Activated T-helper 1 cell treated with anti-CD3 and anti-CD28 coated beads, Interleukin-12 subunit alpha, Interleukin-12 subunit beta, Interleukin-2, Interleukin-4 antibody, amounts not matched to agents 30 ng/mL and 10 ng/mL and 1 ng/mL, durations not matched to agents 14 hours and 24 hours and 36 hours (primary cell): ENCODE data around the gene JPT2. TPM values are rescaled to one million over a fixed set of nuclear protein-coding genes. Genes with fewer than 3 reads are reported as not detected.

Experiments
- DNase-seq: peaks from one replicate; pipeline ENCODE4 v3.0.0; 2021; ENCODE audit warnings: low spot score
- H3K27ac Mint-ChIP-seq: one replicate; pipeline ENCODE4 v1.8.0; 2021; ENCODE audit warnings: mild to moderate bottlenecking, mixed read lengths
- H3K27me3 Mint-ChIP-seq: one replicate; pipeline ENCODE4 v1.8.0; 2022; ENCODE audit warnings: mild to moderate bottlenecking, moderate library complexity, mixed read lengths; ENCODE audit not compliant: insufficient read depth
- H3K36me3 Mint-ChIP-seq: one replicate; pipeline ENCODE4 v1.8.0; 2021; ENCODE audit warnings: low read depth, mixed read lengths
- H3K4me1 Mint-ChIP-seq: one replicate; pipeline ENCODE4 v1.8.0; 2021; ENCODE audit warnings: low read depth, mixed read lengths
- H3K4me3 Mint-ChIP-seq: one replicate; pipeline ENCODE4 v1.8.0; 2021; ENCODE audit warnings: mild to moderate bottlenecking, moderate library complexity, mixed read lengths
- H3K9me3 Mint-ChIP-seq: one replicate; pipeline ENCODE4 v1.8.0; 2021; ENCODE audit warnings: mixed read lengths
- intact Hi-C: fragments of 100-400 bp; cut with micrococcal nuclease; formaldehyde crosslinking; loops from one replicate; pipeline ENCODE4 v1.15.1; 2024
- total RNA-seq: library from RNA; stranded (reverse); gene quantifications from 2 replicates; pipeline ENCODE4 v1.2.3, GENCODE V29; 2022

Gene JPT2
- total RNA-seq, 1 donor from 2014 or later, result 106 TPM

GRCh38 chr16:1669698-1670097 lies 8.4 kb upstream of the JPT2 start:
- Mint-ChIP-seq H3K36me3 (peaks cover 37% of the 10 kb centered on the region), H3K4me3 (no peak overlapping the region), H3K27ac (no peak overlapping the region), H3K9me3 (no peaks in the 10 kb centered on the region), H3K27me3 (no peaks in the 10 kb centered on the region), H3K4me1 (no peaks in the 10 kb centered on the region)
- no peak for DNase-seq
- intact Hi-C loops, result no loop called here

- DNase-seq, result no peak
- Mint-ChIP-seq H3K27me3 (no peaks in the 10 kb centered on the region), H3K36me3 (peaks cover 38% of the 10 kb centered on the region), H3K4me1 (no peaks in the 10 kb centered on the region), H3K4me3 (no peak overlapping the region), H3K27ac (no peak overlapping the region), H3K9me3 (no peaks in the 10 kb centered on the region)
- intact Hi-C loops, result no loop called here
Observed at GRCh38 chr16:1670371-1670770, 7.7 kb upstream of the JPT2 start.

GRCh38 chr16:1670866-1671265 lies 7.2 kb upstream of the JPT2 start:
- H3K27ac Mint-ChIP-seq, result no peak overlapping the region
- H3K4me3 Mint-ChIP-seq, result no peak overlapping the region
- H3K4me1 Mint-ChIP-seq, result no peaks in the 10 kb centered on the region
- DNase-seq, result no peak
- H3K36me3 Mint-ChIP-seq, result peaks cover 43% of the 10 kb centered on the region
- no peaks in the 10 kb centered on the region for H3K9me3 Mint-ChIP-seq
- H3K27me3 Mint-ChIP-seq, result no peaks in the 10 kb centered on the region
- intact Hi-C loops, result no loop called here

- H3K4me3 Mint-ChIP-seq, result no peak overlapping the region
- intact Hi-C loops, result no loop called here
- peaks cover 44% of the 10 kb centered on the region for H3K36me3 Mint-ChIP-seq
- peaks cover 8% of the 10 kb centered on the region for H3K4me1 Mint-ChIP-seq
- H3K9me3 Mint-ChIP-seq, result no peaks in the 10 kb centered on the region
- DNase-seq, result no peak
- no peaks in the 10 kb centered on the region for H3K27me3 Mint-ChIP-seq
- H3K27ac Mint-ChIP-seq, result no peak overlapping the region
Observed at GRCh38 chr16:1673424-1674151, 4.5 kb upstream of the JPT2 start.

GRCh38 chr16:1674306-1674705 lies 3.8 kb upstream of the JPT2 start:
- DNase-seq, result no peak
- Mint-ChIP-seq H3K4me1 (peaks cover 14% of the 10 kb centered on the region), H3K9me3 (no peaks in the 10 kb centered on the region), H3K27ac (no peak overlapping the region), H3K4me3 (no peak overlapping the region), H3K27me3 (no peaks in the 10 kb centered on the region), H3K36me3 (peaks cover 42% of the 10 kb centered on the region)
- intact Hi-C loops, result no loop called here

GRCh38 chr16:1674751-1675664 lies 3.1 kb upstream of the JPT2 start:
- Mint-ChIP-seq H3K27me3 (no peaks in the 10 kb centered on the region), H3K9me3 (no peaks in the 10 kb centered on the region), H3K27ac (no peak overlapping the region), H3K4me3 (no peak overlapping the region), H3K4me1 (peaks cover 15% of the 10 kb centered on the region), H3K36me3 (peaks cover 40% of the 10 kb centered on the region)
- no peak for DNase-seq
- intact Hi-C loops, result no loop called here

GRCh38 chr16:1676661-1677060 lies 1.4 kb upstream of the JPT2 start:
- intact Hi-C loops, result no loop called here
- peak overlapping the region; percentile 70 for H3K4me3 Mint-ChIP-seq
- H3K27me3 Mint-ChIP-seq, result no peaks in the 10 kb centered on the region
- H3K27ac Mint-ChIP-seq, result no peak overlapping the region
- DNase-seq, result no peak
- H3K4me1 Mint-ChIP-seq, result peaks cover 30% of the 10 kb centered on the region
- peaks cover 30% of the 10 kb centered on the region for H3K36me3 Mint-ChIP-seq
- H3K9me3 Mint-ChIP-seq, result no peaks in the 10 kb centered on the region

GRCh38 chr16:1677339-1677738 lies 740 bp upstream of the JPT2 start:
- no peak for DNase-seq
- no peaks in the 10 kb centered on the region for H3K9me3 Mint-ChIP-seq
- H3K27me3 Mint-ChIP-seq, result no peaks in the 10 kb centered on the region
- H3K36me3 Mint-ChIP-seq, result peaks cover 25% of the 10 kb centered on the region
- peak overlapping the region; percentile 75 for H3K27ac Mint-ChIP-seq
- intact Hi-C loops, result no loop called here
- peak overlapping the region; percentile 70 for H3K4me3 Mint-ChIP-seq
- H3K4me1 Mint-ChIP-seq, result peaks cover 32% of the 10 kb centered on the region

- H3K27ac Mint-ChIP-seq, result peak overlapping the region; percentile 91
- intact Hi-C loops, result loop anchor here (1.0 to 2.0 kb wide), 4 partner anchors 28 to 95 kb away; partner anchors contain the start of genes CRAMP1, IFT140, MAPK8IP3 and MRPS34
- peak; percentile 44 for DNase-seq
- H3K4me1 Mint-ChIP-seq, result peaks cover 35% of the 10 kb centered on the region
- H3K9me3 Mint-ChIP-seq, result no peaks in the 10 kb centered on the region
- peaks cover 20% of the 10 kb centered on the region for H3K36me3 Mint-ChIP-seq
- H3K27me3 Mint-ChIP-seq, result no peaks in the 10 kb centered on the region
- peak overlapping the region; percentile 92 for H3K4me3 Mint-ChIP-seq
Observed at GRCh38 chr16:1678500-1679098, 520 bp downstream of the JPT2 start.

- peaks cover 38% of the 10 kb centered on the region for H3K4me1 Mint-ChIP-seq
- no peak for DNase-seq
- H3K4me3 Mint-ChIP-seq, result peak overlapping the region; percentile 61
- peaks cover 22% of the 10 kb centered on the region for H3K36me3 Mint-ChIP-seq
- no peaks in the 10 kb centered on the region for H3K9me3 Mint-ChIP-seq
- H3K27me3 Mint-ChIP-seq, result no peaks in the 10 kb centered on the region
- peak overlapping the region; percentile 35 for H3K27ac Mint-ChIP-seq
- intact Hi-C loops, result no loop called here
Observed at GRCh38 chr16:1680361-1680760, 2.3 kb downstream of the JPT2 start.

- peak overlapping the region; percentile 61 for H3K4me3 Mint-ChIP-seq
- H3K36me3 Mint-ChIP-seq, result peaks cover 20% of the 10 kb centered on the region
- H3K4me1 Mint-ChIP-seq, result peaks cover 38% of the 10 kb centered on the region
- intact Hi-C loops, result no loop called here
- peak overlapping the region; percentile 35 for H3K27ac Mint-ChIP-seq
- no peaks in the 10 kb centered on the region for H3K9me3 Mint-ChIP-seq
- no peak for DNase-seq
- H3K27me3 Mint-ChIP-seq, result no peaks in the 10 kb centered on the region
Observed at GRCh38 chr16:1681032-1681431, 3.0 kb downstream of the JPT2 start.

GRCh38 chr16:1687427-1688316 lies 9.6 kb downstream of the JPT2 start:
- no peaks in the 10 kb centered on the region for H3K9me3 Mint-ChIP-seq
- no peak overlapping the region for H3K27ac Mint-ChIP-seq
- H3K27me3 Mint-ChIP-seq, result no peaks in the 10 kb centered on the region
- peaks cover 35% of the 10 kb centered on the region for H3K36me3 Mint-ChIP-seq
- no peak for DNase-seq
- intact Hi-C loops, result no loop called here
- H3K4me1 Mint-ChIP-seq, result peaks cover 22% of the 10 kb centered on the region
- H3K4me3 Mint-ChIP-seq, result no peak overlapping the region
